ENCODE data around the gene OR9A2. TPM values are rescaled to one million over a fixed set of nuclear protein-coding genes. Genes with fewer than 3 reads are reported as not detected.

OR9A2 gene
- total RNA-seq, 1 experiment from 2014 or later: not detected

GRCh38 chr7:143013893-143014292, 13.0 kb downstream of the OR9A2 start:
- no peaks in the 10 kb centered on the region for H3K9me3 ChIP-seq (ENCODE audit: control insufficient read depth, low read depth, low read length)
- H3K23me2 ChIP-seq (ENCODE audit: insufficient read length, low read depth, low read length, poor library complexity, severe bottlenecking): no peaks in the 10 kb centered on the region
- no peak overlapping the region for H2BK120ac ChIP-seq (ENCODE audit: low read depth, low read length, poor library complexity, severe bottlenecking)
- no peak overlapping the region for H2BK15ac ChIP-seq (ENCODE audit: low read depth, low read length)
- H2AK5ac ChIP-seq (ENCODE audit: insufficient read length, low read length): no peak overlapping the region
- no CpG with 5 or more reads among the region's 5 CpGs for WGBS (ENCODE audit: extremely low coverage, insufficient read length, low lambda C conversion rate)
- no peak overlapping the region for H2BK12ac ChIP-seq (ENCODE audit: insufficient read length, low read depth, low read length)
- no peak overlapping the region for H2AFZ ChIP-seq (ENCODE audit: low read length)
- no peak overlapping the region for H3K18ac ChIP-seq (ENCODE audit: insufficient read length, low read depth, low read length)
- Mint-ChIP-seq H3K36me3 (ENCODE audit: insufficient read depth in 1 of 3, low read depth in 3 of 3) (no peaks in the 10 kb centered on the region), H3K27me3 (ENCODE audit: low read depth) (peaks cover 1% of the 10 kb centered on the region), H3K27ac (0 out of 7 replicates have a peak overlapping the region, but pooled peaks of 1 of the 3 experiments have one; percentile 26), H3K9me3 (no peaks in the 10 kb centered on the region), H3K4me1 (peaks cover 0 to 6% of the 10 kb centered on the region in 2 experiments; a peak in 1 of 4 replicates), H3K4me3 (no peak overlapping the region)
- no peak overlapping the region for H2BK20ac ChIP-seq (ENCODE audit: low read depth, low read length, poor library complexity, severe bottlenecking)
- H4K20me1 ChIP-seq (ENCODE audit: control insufficient read depth, insufficient read depth, insufficient read length): no peaks in the 10 kb centered on the region
- H3K9ac ChIP-seq (ENCODE audit: extremely low read depth, insufficient read length, low read length): no peak overlapping the region
- no peak overlapping the region for H3K4me2 ChIP-seq (ENCODE audit: insufficient read depth, insufficient read length, low read length)
- H3T11ph ChIP-seq (ENCODE audit: low read length): no peak overlapping the region
- H4K5ac ChIP-seq (ENCODE audit: insufficient read length, low read depth, low read length): no peak overlapping the region
- no peaks in the 10 kb centered on the region for H3K4me1 ChIP-seq (ENCODE audit: insufficient read depth, low read length)
- no peak overlapping the region for H2BK5ac ChIP-seq (ENCODE audit: insufficient read length, low read length)
- no peaks in the 10 kb centered on the region for H3K79me2 ChIP-seq (ENCODE audit: insufficient read depth, low read length)
- H3K14ac ChIP-seq (ENCODE audit: insufficient read depth, low read length): no peak overlapping the region
- H3K27ac ChIP-seq (ENCODE audit: insufficient read length, low read depth, low read length): no peak overlapping the region
- H3K27me3 ChIP-seq (ENCODE audit: insufficient read depth, low read length): no peaks in the 10 kb centered on the region
- no peaks in the 10 kb centered on the region for H3K79me1 ChIP-seq (ENCODE audit: insufficient read depth, low read depth, low read length, poor library complexity, severe bottlenecking)
- DNase-seq: no peak
- no peak overlapping the region for H3K23ac ChIP-seq (ENCODE audit: insufficient read length, low read depth, low read length)
- no peak overlapping the region for H4K91ac ChIP-seq (ENCODE audit: insufficient read length, low read depth, low read length)
- TF ChIP-seq CTCF (conservative IDR thresholded peaks at IDR 0.05): no peak
- no peak overlapping the region for H4K8ac ChIP-seq (replicated peaks; ENCODE audit: insufficient read length, low read depth, low read length)
- H3K4ac ChIP-seq (ENCODE audit: low read depth, low read length): no peak overlapping the region
- H3K56ac ChIP-seq (ENCODE audit: insufficient read length, low read depth, low read length): no peak overlapping the region

Data from H9 (cell line).